NCI-H748 (cell line): ENCODE measurements around the gene MAL.

Experiments
- DNase-seq: peaks from one replicate; lab custom pipeline; 2025; ENCODE audit not compliant: unreplicated experiment; lab: John Stamatoyannopoulos, UW

The MAL gene

GRCh38 chr2:95060446-95061118 lies 35.1 kb downstream of the MAL start:
- DNase-seq, result no peak

DNA sequence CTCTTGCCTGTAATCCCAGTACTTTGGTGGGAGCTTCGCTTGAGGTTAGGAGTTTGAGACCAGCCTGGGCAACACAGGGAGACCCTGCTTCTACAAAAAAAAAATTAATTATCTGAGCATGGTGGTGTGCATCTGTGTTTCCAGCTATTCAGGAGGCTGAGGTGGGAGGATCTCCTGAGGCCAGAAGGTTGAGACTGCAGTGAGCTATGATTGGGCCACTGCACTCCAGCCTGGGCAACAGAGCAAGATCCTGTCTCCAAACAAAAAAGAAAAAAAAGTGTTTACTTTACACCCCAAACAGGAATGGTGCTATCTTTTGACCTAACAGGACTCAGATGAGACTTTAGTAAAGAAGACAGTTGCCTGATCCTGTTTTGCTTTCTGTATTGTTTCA lies 35.6 kb downstream of the MAL start:
- DNase-seq, result no peak

GRCh38 chr2:95061601-95062183 lies 36.2 kb downstream of the MAL start:
- no peak for DNase-seq

GRCh38 chr2:95062242-95063085 lies 37.0 kb downstream of the MAL start:
- peak; percentile 51 for DNase-seq

DNA sequence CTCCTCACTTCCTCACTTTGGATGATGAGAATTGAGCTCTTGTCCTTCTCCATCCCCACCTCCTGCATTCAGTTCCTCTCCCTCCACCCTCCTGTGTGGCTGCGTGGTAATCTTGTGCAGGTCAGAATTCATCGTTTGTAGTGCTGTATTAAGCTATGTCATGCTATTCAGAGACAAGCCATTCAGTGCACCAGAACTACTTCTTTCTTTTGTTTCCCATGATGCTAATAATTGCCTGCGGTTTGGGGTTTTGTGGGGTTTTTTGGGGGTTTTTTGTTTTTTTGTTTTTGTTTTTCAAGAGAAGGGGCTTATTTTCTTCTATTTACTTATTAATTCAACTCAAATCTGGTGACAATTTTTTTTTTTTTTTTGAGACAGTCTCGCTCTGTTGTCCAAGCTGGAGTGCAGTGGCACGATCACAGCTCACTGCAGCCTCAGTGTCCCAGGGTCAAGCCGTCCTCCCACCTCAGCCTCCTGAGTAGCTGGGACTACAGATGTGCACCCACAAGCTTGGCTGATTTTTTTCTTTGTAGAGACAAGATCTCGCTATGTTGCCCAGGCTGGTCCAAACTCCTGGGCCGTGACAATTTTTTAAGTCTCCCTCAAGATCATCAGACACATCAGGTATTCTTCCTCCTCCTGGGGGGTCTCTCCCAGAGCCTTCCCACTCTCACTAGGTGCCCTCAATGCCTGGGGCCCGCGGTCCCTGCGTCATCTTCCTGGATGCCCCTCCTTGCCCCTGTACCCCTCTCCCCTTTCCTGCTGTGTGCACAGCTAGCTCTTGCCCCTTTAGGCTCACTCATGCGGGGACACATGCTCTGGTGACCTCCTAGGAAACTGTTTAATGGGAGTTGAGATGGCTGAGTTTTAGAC lies 37.8 kb downstream of the MAL start:
- no peak for DNase-seq

DNA sequence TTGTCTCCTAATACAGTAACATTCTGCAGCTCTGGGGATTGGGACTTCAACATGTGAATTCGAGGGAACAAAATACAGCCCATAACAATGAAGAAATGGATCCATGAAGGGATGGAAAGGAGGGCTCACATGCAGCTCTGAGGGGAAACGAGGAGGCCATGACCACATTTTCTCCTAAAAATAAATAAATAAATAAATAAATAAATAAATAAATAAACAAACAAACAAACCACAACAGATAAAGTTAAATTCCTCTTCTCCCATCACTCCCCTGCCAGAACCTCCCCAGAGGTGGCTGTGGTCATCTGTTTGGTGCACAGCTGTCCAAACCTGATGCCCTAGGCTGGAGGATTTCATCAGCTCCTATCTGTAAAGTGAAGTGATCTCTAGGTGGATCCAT lies 42.7 kb downstream of the MAL start:
- DNase-seq, result no peak

DNA sequence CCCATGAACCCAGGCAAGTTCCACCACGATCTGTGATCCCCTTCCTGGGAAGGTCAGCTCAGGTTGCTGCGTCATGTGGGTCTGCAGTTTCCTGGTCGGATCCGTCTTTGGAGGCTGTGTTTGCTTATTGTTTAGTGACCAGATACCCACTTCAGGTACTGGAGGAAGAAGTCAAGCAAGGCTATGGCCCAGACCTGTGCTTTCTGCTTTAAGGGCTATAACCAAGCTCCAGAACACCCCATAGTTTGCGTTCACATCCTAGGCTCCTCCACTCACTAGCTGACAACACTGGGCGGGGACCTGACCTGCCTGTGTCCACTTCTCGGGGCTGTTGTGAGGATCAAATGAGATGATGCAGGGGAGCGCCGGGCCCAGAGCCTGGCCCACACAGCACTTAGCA lies 44.0 kb downstream of the MAL start:
- DNase-seq, result no peak

GRCh38 chr2:95071856-95072255 lies 46.3 kb downstream of the MAL start:
- no peak for DNase-seq

DNA sequence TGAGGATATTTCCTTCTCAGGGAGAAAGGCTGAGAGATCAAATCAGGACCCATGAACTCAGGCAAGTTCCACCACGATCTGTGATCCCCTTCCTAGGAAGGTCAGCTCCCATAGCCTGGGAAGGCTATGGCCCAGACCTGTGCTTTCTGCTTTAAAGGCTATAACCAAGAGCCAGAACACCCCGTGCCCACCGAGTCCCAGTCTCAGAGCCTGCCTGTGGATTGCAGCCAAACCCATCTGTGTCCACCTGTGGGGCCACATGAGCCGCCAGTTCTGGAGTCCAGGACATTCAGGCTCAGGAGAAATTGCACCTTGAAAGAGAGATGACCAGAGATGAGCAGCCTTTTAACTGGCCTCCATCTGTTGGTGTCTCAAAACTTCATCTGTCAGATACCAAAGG lies 46.9 kb downstream of the MAL start:
- no peak for DNase-seq

DNA sequence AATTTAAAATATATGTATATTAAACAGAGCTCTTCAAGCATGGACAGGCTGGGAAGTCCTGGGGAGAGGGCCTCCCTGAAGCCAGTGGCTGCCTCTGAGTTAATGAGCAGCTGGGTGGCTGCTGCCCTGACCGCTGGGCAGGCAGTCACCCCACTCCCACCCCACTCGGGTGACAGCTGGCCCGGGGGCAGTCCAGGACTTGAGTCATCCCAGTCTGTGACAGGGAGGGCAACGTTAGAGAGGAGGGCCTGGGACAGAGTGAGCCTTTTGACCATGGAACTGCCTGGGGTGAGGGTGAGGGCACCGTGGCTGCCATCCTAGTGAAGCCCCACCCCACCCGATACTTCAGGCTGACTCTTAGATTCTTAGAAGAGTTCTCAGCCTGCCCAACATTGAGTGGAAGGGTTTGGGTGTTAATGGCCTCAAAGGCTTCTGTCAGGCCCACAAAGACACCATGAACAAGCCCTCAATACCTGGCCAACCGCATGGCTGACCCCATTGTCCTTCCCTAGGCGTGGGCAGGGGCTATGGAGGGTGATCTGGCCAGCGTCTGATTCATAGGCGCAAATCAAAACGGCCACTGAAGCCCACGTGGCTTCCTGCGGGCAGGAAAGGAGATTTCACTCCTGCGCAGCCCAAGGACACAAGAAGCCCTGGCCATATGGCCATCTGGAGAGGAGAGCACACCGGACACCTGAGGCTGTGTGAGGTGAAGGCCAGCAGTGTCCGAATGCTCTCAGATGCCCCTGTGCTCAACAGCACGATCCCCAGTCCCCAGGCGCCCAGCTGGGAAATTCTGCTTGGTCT lies 48.6 kb downstream of the MAL start:
- DNase-seq, result no peak

GRCh38 chr2:95074663-95075439 lies 49.3 kb downstream of the MAL start:
- no peak for DNase-seq

DNA sequence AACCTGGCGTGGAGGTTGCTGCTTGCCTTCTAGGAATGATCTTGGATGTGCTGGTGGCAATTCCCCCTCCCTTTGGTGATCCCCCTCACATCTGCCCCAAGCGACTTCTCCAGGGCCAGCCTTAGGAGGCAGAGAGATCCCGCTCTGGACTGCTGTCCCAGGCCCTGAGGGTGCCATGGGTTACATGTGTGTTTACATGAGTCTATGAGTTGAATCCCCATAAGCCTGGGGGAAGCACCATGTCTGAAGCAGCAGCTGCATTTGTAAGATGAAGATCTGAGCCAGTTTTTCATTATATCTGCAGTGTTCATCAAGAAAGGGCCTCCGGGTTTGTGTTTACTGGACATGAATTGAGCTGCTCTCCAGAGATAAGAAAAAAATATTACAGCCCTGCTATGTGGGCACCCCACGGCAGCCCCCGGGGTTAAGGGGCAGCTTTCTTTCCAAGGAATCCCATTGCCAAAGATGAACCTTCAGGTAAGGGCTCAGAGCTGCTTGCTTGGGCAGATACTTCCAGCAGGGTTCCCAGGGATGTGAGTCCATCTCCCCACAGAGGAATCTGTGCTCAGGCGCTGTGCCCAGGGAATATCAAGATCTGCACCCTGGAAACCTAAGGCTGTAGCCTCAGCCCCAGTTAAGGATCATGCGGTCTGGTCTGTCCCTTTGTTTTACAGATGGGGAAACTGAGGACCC lies 50.1 kb downstream of the MAL start:
- DNase-seq, result no peak

- peak; percentile 75 for DNase-seq
Measured at GRCh38 chr2:95076705-95077529, 51.4 kb downstream of the MAL start.

DNA sequence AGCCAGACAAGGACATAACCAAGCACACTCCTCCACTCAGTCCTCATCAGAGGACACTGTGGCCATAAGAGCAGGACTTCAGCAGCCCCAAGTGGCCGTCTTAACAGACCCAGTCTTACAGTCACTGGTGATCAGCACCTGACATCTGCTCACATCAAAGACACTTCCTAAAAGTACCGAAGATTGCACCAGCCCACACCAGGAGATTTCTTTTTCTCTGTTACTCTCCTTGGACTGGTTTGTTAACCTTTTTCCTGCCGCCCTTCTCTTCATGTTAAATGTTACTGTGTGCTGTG lies 52.0 kb downstream of the MAL start:
- DNase-seq, result peak; percentile 33

- DNase-seq, result no peak
Measured at GRCh38 chr2:95077861-95078603, 52.5 kb downstream of the MAL start.

- no peak for DNase-seq
Measured at GRCh38 chr2:95079199-95079683, 53.7 kb downstream of the MAL start.

- DNase-seq, result no peak
Measured at GRCh38 chr2:95082477-95082876, 57.0 kb downstream of the MAL start.

DNA sequence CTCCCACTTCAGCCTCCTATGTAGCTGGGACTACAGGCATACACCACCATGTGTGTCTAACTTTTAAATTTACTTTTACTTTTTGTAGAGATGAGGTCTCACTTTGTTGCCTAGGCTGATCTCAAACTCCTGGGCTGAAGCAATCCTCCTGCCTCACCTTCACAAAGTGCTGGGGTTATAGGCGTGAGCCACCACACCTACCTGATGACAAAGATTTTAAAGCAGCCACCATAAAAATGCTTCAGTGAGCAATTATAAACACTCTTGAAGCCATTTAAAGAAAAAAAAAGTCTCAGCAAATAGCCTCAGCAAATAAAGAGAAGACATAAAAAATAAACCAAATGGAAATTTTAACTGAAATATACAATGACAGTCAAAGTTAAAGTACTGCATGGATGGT lies 60.5 kb downstream of the MAL start:
- DNase-seq, result no peak
